Measurements from ENCODE around the gene C15orf39. TPM values are rescaled to one million over a fixed set of nuclear protein-coding genes. Genes with fewer than 3 reads are reported as not detected.

The C15orf39 gene
- total and polyA plus RNA-seq, 2 of the 13 experiments (the other 11 are each of a cell fraction or from before 2014, with no cell fraction given) = 6.2 to 13.5 TPM

GRCh38 chr15:75181780-75182179 lies 19.9 kb upstream of the C15orf39 start:
- BruUV-seq (replicated peaks) = no TSS peak
- peak; percentile 39 for DNase-seq (ENCODE audit: low spot score)
- ChIA-PET POLR2A (interaction anchor here (0.9 to 8.7 kb wide), 11 partner anchors 9 to 721 kb away, joined by 3 to 151 read pairs (median 4); partner anchors contain the start of genes C15orf39 and UBL7), CTCF (ENCODE audit: low intra/inter-chr PET ratio, low total read pairs) (interaction anchor here (1.2 kb wide), 1 partner anchor 139 kb away, joined by 6 read pairs; no protein-coding TSS in a partner anchor)
- no peaks in the 10 kb centered on the region for H3K27me3 ChIP-seq (ENCODE audit: control insufficient read depth in 1 of 2, insufficient read depth in 2 of 2, low read length in 2 of 2)
- FAIRE-seq = peak; percentile 37
- ATAC-seq = no peak
- in situ Hi-C loops (cut with HindIII; ENCODE audit: extremely low pct_ligation_motif_present, low pct_unique_long_range_greater_than_20kb) = no loop called here
- H3K9ac ChIP-seq (ENCODE audit: insufficient read depth, low read depth, low read length) = peak overlapping the region; percentile 41
- peak overlapping the region; percentile 59 for H3K27ac ChIP-seq (ENCODE audit: extremely low read length, insufficient read depth, low read length)
- H3K9me3 ChIP-seq (ENCODE audit: low read length) = no peaks in the 10 kb centered on the region
- no peaks in the 10 kb centered on the region for H3K36me3 ChIP-seq (replicated peaks in 1 of 2; ENCODE audit: control insufficient read depth in 1 of 2, insufficient read depth in 2 of 2, low read length in 2 of 2)
- 1% methylated on average over 5 of the region's 5 CpGs for WGBS (ENCODE audit: low lambda C conversion rate)
- no peaks in the 10 kb centered on the region for H4K20me1 ChIP-seq (ENCODE audit: insufficient read depth, low read length)
- H3K4me2 ChIP-seq (ENCODE audit: low read depth, low read length) = peak overlapping the region; percentile 73
- no peak overlapping the region for H2AFZ ChIP-seq (ENCODE audit: low read length)
- peaks cover 66% of the 10 kb centered on the region for H3K4me1 ChIP-seq (ENCODE audit: insufficient read depth, low read length)
- intact Hi-C loops (cut with micrococcal nuclease; ENCODE audit: unreplicated experiment) = loop anchor here (1.0 to 5.0 kb wide), 3 partner anchors 17 to 138 kb away; no protein-coding TSS in a partner anchor
- H3K79me2 ChIP-seq (ENCODE audit: insufficient read depth, low read length) = no peaks in the 10 kb centered on the region
- peak overlapping the region in 2 of 3 experiments; percentile 25 to 49; a peak in 3 of 6 replicates for H3K4me3 ChIP-seq (replicated peaks in 1 of 3; ENCODE audit: insufficient read depth in 1 of 3, low read depth in 2 of 3, low read length in 3 of 3)
- TF ChIP-seq, protein P1, sequence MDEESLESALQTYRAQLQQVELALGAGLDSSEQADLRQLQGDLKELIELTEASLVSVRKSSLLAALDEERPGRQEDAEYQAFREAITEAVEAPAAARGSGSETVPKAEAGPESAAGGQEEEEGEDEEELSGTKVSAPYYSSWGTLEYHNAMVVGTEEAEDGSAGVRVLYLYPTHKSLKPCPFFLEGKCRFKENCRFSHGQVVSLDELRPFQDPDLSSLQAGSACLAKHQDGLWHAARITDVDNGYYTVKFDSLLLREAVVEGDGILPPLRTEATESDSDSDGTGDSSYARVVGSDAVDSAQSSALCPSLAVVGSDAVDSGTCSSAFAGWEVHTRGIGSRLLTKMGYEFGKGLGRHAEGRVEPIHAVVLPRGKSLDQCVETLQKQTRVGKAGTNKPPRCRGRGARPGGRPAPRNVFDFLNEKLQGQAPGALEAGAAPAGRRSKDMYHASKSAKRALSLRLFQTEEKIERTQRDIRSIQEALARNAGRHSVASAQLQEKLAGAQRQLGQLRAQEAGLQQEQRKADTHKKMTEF (CRISPR knock-in tag; IDR thresholded peaks at IDR 0.05) = no peak
- TF ChIP-seq RFX5 (IDR thresholded peaks at IDR 0.05; ENCODE audit: low read depth, low read length) = no peak
- 0 out of 2 replicates have a peak, but pooled peaks have one; percentile 3 for TF ChIP-seq ZBTB20 (CRISPR knock-in tag; IDR thresholded peaks at IDR 0.05; ENCODE audit: borderline replicate concordance, low read depth)
- TF ChIP-seq, protein P2, sequence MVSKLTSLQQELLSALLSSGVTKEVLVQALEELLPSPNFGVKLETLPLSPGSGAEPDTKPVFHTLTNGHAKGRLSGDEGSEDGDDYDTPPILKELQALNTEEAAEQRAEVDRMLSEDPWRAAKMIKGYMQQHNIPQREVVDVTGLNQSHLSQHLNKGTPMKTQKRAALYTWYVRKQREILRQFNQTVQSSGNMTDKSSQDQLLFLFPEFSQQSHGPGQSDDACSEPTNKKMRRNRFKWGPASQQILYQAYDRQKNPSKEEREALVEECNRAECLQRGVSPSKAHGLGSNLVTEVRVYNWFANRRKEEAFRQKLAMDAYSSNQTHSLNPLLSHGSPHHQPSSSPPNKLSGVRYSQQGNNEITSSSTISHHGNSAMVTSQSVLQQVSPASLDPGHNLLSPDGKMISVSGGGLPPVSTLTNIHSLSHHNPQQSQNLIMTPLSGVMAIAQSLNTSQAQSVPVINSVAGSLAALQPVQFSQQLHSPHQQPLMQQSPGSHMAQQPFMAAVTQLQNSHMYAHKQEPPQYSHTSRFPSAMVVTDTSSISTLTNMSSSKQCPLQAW (CRISPR knock-in tag; IDR thresholded peaks at IDR 0.05) = no peak
- no peak for TF ChIP-seq ZNF235 (CRISPR knock-in tag; IDR thresholded peaks at IDR 0.05; ENCODE audit: borderline replicate concordance)
- TF ChIP-seq NR2F1 (CRISPR knock-in tag; IDR thresholded peaks at IDR 0.05) = peak in 1 of 2 experiments; percentile 45; a peak in 2 of 4 replicates
- TF ChIP-seq TEF (CRISPR knock-in tag; IDR thresholded peaks at IDR 0.05) = no peak
- no peak for TF ChIP-seq JUNB (CRISPR knock-in tag; IDR thresholded peaks at IDR 0.05; ENCODE audit: borderline replicate concordance)
- TF ChIP-seq, protein P3, sequence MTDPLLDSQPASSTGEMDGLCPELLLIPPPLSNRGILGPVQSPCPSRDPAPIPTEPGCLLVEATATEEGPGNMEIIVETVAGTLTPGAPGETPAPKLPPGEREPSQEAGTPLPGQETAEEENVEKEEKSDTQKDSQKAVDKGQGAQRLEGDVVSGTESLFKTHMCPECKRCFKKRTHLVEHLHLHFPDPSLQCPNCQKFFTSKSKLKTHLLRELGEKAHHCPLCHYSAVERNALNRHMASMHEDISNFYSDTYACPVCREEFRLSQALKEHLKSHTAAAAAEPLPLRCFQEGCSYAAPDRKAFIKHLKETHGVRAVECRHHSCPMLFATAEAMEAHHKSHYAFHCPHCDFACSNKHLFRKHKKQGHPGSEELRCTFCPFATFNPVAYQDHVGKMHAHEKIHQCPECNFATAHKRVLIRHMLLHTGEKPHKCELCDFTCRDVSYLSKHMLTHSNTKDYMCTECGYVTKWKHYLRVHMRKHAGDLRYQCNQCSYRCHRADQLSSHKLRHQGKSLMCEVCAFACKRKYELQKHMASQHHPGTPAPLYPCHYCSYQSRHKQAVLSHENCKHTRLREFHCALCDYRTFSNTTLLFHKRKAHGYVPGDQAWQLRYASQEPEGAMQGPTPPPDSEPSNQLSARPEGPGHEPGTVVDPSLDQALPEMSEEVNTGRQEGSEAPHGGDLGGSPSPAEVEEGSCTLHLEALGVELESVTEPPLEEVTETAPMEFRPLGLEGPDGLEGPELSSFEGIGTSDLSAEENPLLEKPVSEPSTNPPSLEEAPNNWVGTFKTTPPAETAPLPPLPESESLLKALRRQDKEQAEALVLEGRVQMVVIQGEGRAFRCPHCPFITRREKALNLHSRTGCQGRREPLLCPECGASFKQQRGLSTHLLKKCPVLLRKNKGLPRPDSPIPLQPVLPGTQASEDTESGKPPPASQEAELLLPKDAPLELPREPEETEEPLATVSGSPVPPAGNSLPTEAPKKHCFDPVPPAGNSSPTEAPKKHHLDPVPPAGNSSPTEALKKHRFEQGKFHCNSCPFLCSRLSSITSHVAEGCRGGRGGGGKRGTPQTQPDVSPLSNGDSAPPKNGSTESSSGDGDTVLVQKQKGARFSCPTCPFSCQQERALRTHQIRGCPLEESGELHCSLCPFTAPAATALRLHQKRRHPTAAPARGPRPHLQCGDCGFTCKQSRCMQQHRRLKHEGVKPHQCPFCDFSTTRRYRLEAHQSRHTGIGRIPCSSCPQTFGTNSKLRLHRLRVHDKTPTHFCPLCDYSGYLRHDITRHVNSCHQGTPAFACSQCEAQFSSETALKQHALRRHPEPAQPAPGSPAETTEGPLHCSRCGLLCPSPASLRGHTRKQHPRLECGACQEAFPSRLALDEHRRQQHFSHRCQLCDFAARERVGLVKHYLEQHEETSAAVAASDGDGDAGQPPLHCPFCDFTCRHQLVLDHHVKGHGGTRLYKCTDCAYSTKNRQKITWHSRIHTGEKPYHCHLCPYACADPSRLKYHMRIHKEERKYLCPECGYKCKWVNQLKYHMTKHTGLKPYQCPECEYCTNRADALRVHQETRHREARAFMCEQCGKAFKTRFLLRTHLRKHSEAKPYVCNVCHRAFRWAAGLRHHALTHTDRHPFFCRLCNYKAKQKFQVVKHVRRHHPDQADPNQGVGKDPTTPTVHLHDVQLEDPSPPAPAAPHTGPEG (CRISPR knock-in tag; IDR thresholded peaks at IDR 0.05) = no peak

All from HepG2 (cell line).